Heart left ventricle (tissue), 16 donors: ENCODE data around the gene CRIP1. TPM values are rescaled to one million over a fixed set of nuclear protein-coding genes. Genes with fewer than 3 reads are reported as not detected.

Source experiments
- ATAC-seq, 4 donors: fragments of 200-7000 bp; cut with Tn5 transposase; one replicate each; pipeline ENCODE4 v1.9.1; 2020 to 2022; ENCODE audit warnings: moderate library complexity in 4 of 4, mild to moderate bottlenecking in 3 of 4, moderate number of reproducible peaks in 1 of 4
- DNase-seq, 5 donors: peaks; one replicate each; pipeline ENCODE4 v3.0.0-alpha.2; 2020
- H3K27ac ChIP-seq, 12 donors: fragments of 200-600 bp; sonication (generic) in 4 of 12; one replicate each; pipeline versions ENCODE4 v1.5.0 to v1.8.0; 2016 to 2022; ENCODE audit warnings: mild to moderate bottlenecking in 2 of 12
- H3K27me3 ChIP-seq, 9 donors: fragments of 200-600 bp; sonication (generic) in 2 of 9; one replicate each; pipeline versions ENCODE4 v1.5.1 to v1.8.0; 2016 to 2022; ENCODE audit warnings: mild to moderate bottlenecking in 3 of 9
- H3K36me3 ChIP-seq, 9 donors: fragments of 200-600 bp; sonication (generic) in 2 of 9; one replicate each; pipeline versions ENCODE4 v1.5.0 to v1.8.0; 2018 to 2022; ENCODE audit warnings: mild to moderate bottlenecking in 2 of 9
- H3K4me1 ChIP-seq, 12 donors: fragments of 200-600 bp; sonication (generic) in 4 of 12; one replicate each; pipeline versions ENCODE4 v1.5.0 to v1.8.0; 2016 to 2022; ENCODE audit warnings: mild to moderate bottlenecking in 3 of 12
- H3K4me3 ChIP-seq, 12 donors: fragments of 200-600 bp; sonication (generic) in 4 of 12; one replicate each; pipeline versions ENCODE4 v1.5.0 to v1.8.0; 2017 to 2022; ENCODE audit warnings: mild to moderate bottlenecking in 9 of 12, moderate library complexity in 4 of 12
- H3K9me3 ChIP-seq, 12 donors: fragments of 200-600 bp; sonication (generic) in 4 of 12; one replicate each; pipeline versions ENCODE4 v1.5.0 to v1.8.0; 2016 to 2022; ENCODE audit warnings: mild to moderate bottlenecking in 1 of 12
- CTCF ChIP-seq, 12 donors: fragments of 200-600 bp; sonication (generic) in 4 of 12; IDR thresholded peaks; one replicate each; pipeline versions ENCODE4 v1.5.0 to v1.8.0; 2018 to 2022; ENCODE audit warnings: antibody characterized with exemption in 12 of 12, mild to moderate bottlenecking in 5 of 12
- POLR2A ChIP-seq, 2 donors: fragments of 450-650 bp; IDR thresholded peaks; one replicate each; pipeline ENCODE4 v1.6.1; 2017; ENCODE audit warnings: antibody characterized with exemption in 2 of 2, mild to moderate bottlenecking in 2 of 2, moderate library complexity in 2 of 2
- WGBS, 4 donors: extraction: QIAGEN DNeasy Blood & Tissue Kit in 2 of 4; methylation state at CpG; one replicate each; pipeline versions ENCODE4 v1.1.5 to v1.1.7; 2013 to 2018; 5-methylcytosine and 5-hydroxymethylcytosine counted together
- intact Hi-C, 10 donors: fragments of 100-400 bp; cut with DNase I; formaldehyde crosslinking; loops; one replicate each; pipeline versions ENCODE4 v1.11.1 to v1.14.2; 2022
- long read RNA-seq, 3 donors: library from polyadenylated mRNA; unstranded; transcript quantifications; one replicate each; pipeline ENCODE4 v2.0.0, GENCODE V29; 2020 to 2021
- polyA plus RNA-seq, 2 donors: library from polyadenylated mRNA; stranded (reverse); fragments of 200-250 nt; gene quantifications; one replicate each; pipeline ENCODE4 v1.2.3, GENCODE V29; 2013
- total RNA-seq, 9 donors: library from RNA; depleted of rRNA in 2 of 9; stranded (reverse); fragments of >200 nt in 2 of 9; fragmentation: NEBNext Ultra II Directional in 3 of 9; extraction: Animal tissue kit (Norgen Biotek cat#: 25700) in 3 of 9; gene quantifications; one replicate each; pipeline versions ENCODE4 v1.1.0 to v1.2.4, GENCODE V29; 2016 to 2023
- donor health status: ischemic (EF 13 %, LVEDD 7.1; RV severe dilation, severe dysfunction).
- donor health status: healthy with polysubstance abuse.
- donor health status: DM: no; HTN: yes; CAD: no.
- donor health status: DM: no; HTN: no; CAD: no.
- donor health status: ischemic (EF 25% LVEDD 6.9; RV normal size, moderate dysfunction).
- donor health status: ischemic (EF 25% LVEDD 5.7; RV mildly dilated, moderate dysfunction).
- donor health status: healthy.
- donor health status: DM: yes; HTN: yes; CAD: no.
- donor health status: ischemic (EF 35%, LVEDD 5.7; RV mildly dilated, moderate dysfunction).
- donor health status: nonischemic (EF 11% LVEDD 7.7; RV severe dilation, severe dysfunction).
- donor health status: DM: yes; HTN: yes; CAD: no.
- donor health status: PGD.
- donor health status: ischemic (EF 29% LVEDD 5.4; RV normal size, mild dysfunction).
- donor health status: nonischemic (EF 23%, LVEDD 6.1; RV moderate dilation, normal function).

CRIP1 gene
- total RNA-seq (100 to 1,000 TPM in 1 of 9 donors, 10 to 100 TPM in 8; 12.1 to 195 (median 56.9) TPM), polyA plus RNA-seq (100 to 1,000 TPM in 1 of 2 donors, 10 to 100 TPM in 1; 81.1 to 109 TPM)
- long read RNA-seq, donor 1, transcript CRIP1-201 (5 exons, 1,311 nt): major isoform, 8 of 18 reads
- long read RNA-seq, donor 1, transcript CRIP1-206 (3 exons, 2,241 nt): minor isoform, 6 of 18 reads
- long read RNA-seq, donor 1, partial matches to known transcripts: 0 of 18 reads
- long read RNA-seq, donor 1, other reads (novel, unspliced or antisense): 0 of 18 reads
- long read RNA-seq, donor 2, partial matches to known transcripts: 0 of 10 reads
- long read RNA-seq, donor 2, other reads (novel, unspliced or antisense): 0 of 10 reads
- long read RNA-seq, donor 3, transcript CRIP1-201 (5 exons, 1,311 nt): major isoform, 6 of 14 reads
- long read RNA-seq, donor 3, transcript CRIP1-206 (3 exons, 2,241 nt): major isoform, 6 of 14 reads
- long read RNA-seq, donor 3, partial matches to known transcripts: 0 of 14 reads
- long read RNA-seq, donor 3, other reads (novel, unspliced or antisense): 1 of 14 reads

- ATAC-seq (no peak), DNase-seq (peak in 1 of 5 donors; percentile 47)
- no peak for TF ChIP-seq CTCF (IDR thresholded peaks at IDR 0.05)
- TF ChIP-seq POLR2A (IDR thresholded peaks at IDR 0.05): no peak
- peaks cover 0 to 7% (median 0%) of the 10 kb centered on the region in 9 donors for H3K36me3 ChIP-seq
- no peaks in the 10 kb centered on the region for H3K9me3 ChIP-seq
- peak within 1 kb of the TSS; percentile 45 to 85 (median 70) for H3K4me3 ChIP-seq
- WGBS, 4 donors: 10 to 28% (median 15%) methylated on average over 37 to 56 of the region's 56 CpGs
- peak within 1 kb of the TSS; percentile 82 to 100 (median 96) for H3K27ac ChIP-seq
- H3K4me1 ChIP-seq: peaks cover 34 to 93% (median 80%) of the 10 kb centered on the region in 12 donors
- intact Hi-C loops: loop anchor here in 5 of 10 donors (5.0 to 10.0 kb wide), 3 partner anchors 39 to 114 kb away; partner anchors contain the start of gene MTA1 (in 1 of the 5)
- no peaks in the 10 kb centered on the region for H3K27me3 ChIP-seq
These were observed at the start of gene CRIP1 for GRCh38 chr14:105486163-105486973. Gene CRIP1 (plus strand): TSS chr14:105486886. CDS start chr14:105487260, 374 bp downstream.

GRCh38 chr14:105436891-105437722, 49.6 kb upstream of the CRIP1 start:
- Histone ChIP-seq H3K4me3 (no peak overlapping the region), H3K27me3 (no peaks in the 10 kb centered on the region), H3K4me1 (peaks cover 0 to 17% (median 0%) of the 10 kb centered on the region in 12 donors), H3K36me3 (peaks cover 0 to 19% (median 2%) of the 10 kb centered on the region in 9 donors), H3K27ac (no peak overlapping the region), H3K9me3 (peaks cover 0 to 8% (median 0%) of the 10 kb centered on the region in 12 donors)
- DNase-seq (peak in 1 of 5 donors; percentile 44), ATAC-seq (no peak)
- WGBS, 4 donors: 85 to 89% (median 87%) methylated on average over 27 to 31 of the region's 31 CpGs
- TF ChIP-seq CTCF (IDR thresholded peaks at IDR 0.05): no peak
- intact Hi-C loops: no loop called here

GRCh38 chr14:105437723-105438500, 48.8 kb upstream of the CRIP1 start:
- 88 to 95% (median 90%) methylated on average over 5 to 18 of the region's 18 CpGs for WGBS, 4 donors
- intact Hi-C loops: no loop called here
- TF ChIP-seq CTCF (IDR thresholded peaks at IDR 0.05): no peak
- no peak for TF ChIP-seq POLR2A (IDR thresholded peaks at IDR 0.05)

More at GRCh38 chr14:105437723-105438500, 48.8 kb upstream of the CRIP1 start:
- Histone ChIP-seq H3K4me3 (no peak overlapping the region), H3K36me3 (peaks cover 0 to 25% (median 11%) of the 10 kb centered on the region in 9 donors), H3K27ac (no peak overlapping the region), H3K27me3 (no peaks in the 10 kb centered on the region), H3K9me3 (peaks cover 0 to 8% (median 0%) of the 10 kb centered on the region in 12 donors), H3K4me1 (peaks cover 0 to 17% (median 0%) of the 10 kb centered on the region in 12 donors)
- ATAC-seq (no peak), DNase-seq (peak in 1 of 5 donors; percentile 53)
